Measurements from ENCODE around the gene XPO6. TPM values are rescaled to one million over a fixed set of nuclear protein-coding genes. Genes with fewer than 3 reads are reported as not detected.
A peak's percentile ranks its signal among the peaks of the same experiment; 100 is the strongest.

XPO6 gene
- total and polyA plus RNA-seq, 2 of the 13 experiments (the other 11 are each of a cell fraction or from before 2014, with no cell fraction given), result 109 to 129 TPM

DNA sequence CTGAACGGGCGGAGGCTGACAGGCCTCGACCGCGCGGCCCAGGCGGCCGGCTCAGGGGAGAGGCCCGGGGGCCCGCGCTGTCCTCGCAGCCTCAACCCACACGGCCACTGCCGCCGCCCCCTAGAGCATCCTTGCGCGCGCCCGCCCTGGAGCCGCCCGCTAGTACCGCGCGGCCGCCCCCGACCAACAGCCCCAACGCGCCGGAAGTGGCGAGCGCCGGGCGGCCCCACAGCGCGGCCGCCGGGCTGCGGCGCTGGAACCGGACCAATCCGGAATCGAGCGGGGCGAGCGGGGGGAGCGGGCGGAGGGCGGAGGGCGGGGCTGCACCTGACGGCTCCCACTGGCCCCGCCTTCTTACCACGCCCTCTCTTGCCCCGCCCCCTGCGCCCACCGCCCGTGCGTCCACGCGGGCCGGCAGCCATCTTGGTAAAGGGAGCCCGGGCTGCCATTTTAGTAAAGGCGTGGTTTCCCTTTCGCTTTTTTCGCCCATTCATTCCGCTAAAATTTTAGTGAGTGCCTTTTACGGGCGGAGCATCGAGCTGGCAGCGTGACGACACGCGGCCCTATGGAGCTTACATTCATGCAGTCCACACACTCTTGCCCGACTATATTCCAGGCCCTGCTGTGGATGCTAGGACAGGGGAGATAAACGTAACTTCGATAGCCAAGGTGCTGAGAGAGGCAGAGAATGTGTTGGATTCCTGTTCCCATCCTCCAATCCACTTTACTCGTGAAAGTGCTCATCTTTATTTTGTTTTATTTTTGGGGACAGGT lies at the start of gene XPO6 (continued):
- TF ChIP-seq, protein P1, sequence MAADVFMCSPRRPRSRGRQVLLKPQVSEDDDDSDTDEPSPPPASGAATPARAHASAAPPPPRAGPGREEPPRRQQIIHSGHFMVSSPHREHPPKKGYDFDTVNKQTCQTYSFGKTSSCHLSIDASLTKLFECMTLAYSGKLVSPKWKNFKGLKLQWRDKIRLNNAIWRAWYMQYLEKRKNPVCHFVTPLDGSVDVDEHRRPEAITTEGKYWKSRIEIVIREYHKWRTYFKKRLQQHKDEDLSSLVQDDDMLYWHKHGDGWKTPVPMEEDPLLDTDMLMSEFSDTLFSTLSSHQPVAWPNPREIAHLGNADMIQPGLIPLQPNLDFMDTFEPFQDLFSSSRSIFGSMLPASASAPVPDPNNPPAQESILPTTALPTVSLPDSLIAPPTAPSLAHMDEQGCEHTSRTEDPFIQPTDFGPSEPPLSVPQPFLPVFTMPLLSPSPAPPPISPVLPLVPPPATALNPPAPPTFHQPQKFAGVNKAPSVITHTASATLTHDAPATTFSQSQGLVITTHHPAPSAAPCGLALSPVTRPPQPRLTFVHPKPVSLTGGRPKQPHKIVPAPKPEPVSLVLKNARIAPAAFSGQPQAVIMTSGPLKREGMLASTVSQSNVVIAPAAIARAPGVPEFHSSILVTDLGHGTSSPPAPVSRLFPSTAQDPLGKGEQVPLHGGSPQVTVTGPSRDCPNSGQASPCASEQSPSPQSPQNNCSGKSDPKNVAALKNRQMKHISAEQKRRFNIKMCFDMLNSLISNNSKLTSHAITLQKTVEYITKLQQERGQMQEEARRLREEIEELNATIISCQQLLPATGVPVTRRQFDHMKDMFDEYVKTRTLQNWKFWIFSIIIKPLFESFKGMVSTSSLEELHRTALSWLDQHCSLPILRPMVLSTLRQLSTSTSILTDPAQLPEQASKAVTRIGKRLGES (CRISPR knock-in tag; IDR thresholded peaks at IDR 0.05; ENCODE audit: borderline replicate concordance), result 0 out of 2 replicates have a peak, but pooled peaks have one; percentile 38
- TF ChIP-seq FLYWCH1 (CRISPR knock-in tag; IDR thresholded peaks at IDR 0.05), result no peak
- no peak for TF ChIP-seq FOXJ3 (CRISPR knock-in tag; IDR thresholded peaks at IDR 0.05; ENCODE audit: borderline replicate concordance)
- TF ChIP-seq ZNF383 (CRISPR knock-in tag; IDR thresholded peaks at IDR 0.05; ENCODE audit: borderline replicate concordance), result no peak
- peak; percentile 91; the same call in 1 of the 2 replicates for TF ChIP-seq RFXANK (CRISPR knock-in tag; IDR thresholded peaks at IDR 0.05)
- no peak for TF ChIP-seq RFX5 (IDR thresholded peaks at IDR 0.05; ENCODE audit: low read depth, low read length)
- TF ChIP-seq ZFP1 (CRISPR knock-in tag; IDR thresholded peaks at IDR 0.05), result peak; percentile 86
- no peak for TF ChIP-seq AHDC1 (CRISPR knock-in tag; IDR thresholded peaks at IDR 0.05; ENCODE audit: borderline replicate concordance)
- TF ChIP-seq ZNF746 (CRISPR knock-in tag; IDR thresholded peaks at IDR 0.05), result no peak
- no peak for TF ChIP-seq MYNN (CRISPR knock-in tag; IDR thresholded peaks at IDR 0.05; ENCODE audit: low read depth)
- peak; percentile 38; the same call in 1 of the 2 replicates for TF ChIP-seq ZNF317 (CRISPR knock-in tag; IDR thresholded peaks at IDR 0.05)
- TF ChIP-seq, protein P2, sequence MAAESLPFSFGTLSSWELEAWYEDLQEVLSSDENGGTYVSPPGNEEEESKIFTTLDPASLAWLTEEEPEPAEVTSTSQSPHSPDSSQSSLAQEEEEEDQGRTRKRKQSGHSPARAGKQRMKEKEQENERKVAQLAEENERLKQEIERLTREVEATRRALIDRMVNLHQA (CRISPR knock-in tag; IDR thresholded peaks at IDR 0.05), result no peak
- peak; percentile 81 for TF ChIP-seq WIZ (CRISPR knock-in tag; IDR thresholded peaks at IDR 0.05)
- TF ChIP-seq ZNF253 (CRISPR knock-in tag; IDR thresholded peaks at IDR 0.05; ENCODE audit: borderline replicate concordance), result 0 out of 2 replicates have a peak, but pooled peaks have one; percentile 21
- TF ChIP-seq, protein P3, sequence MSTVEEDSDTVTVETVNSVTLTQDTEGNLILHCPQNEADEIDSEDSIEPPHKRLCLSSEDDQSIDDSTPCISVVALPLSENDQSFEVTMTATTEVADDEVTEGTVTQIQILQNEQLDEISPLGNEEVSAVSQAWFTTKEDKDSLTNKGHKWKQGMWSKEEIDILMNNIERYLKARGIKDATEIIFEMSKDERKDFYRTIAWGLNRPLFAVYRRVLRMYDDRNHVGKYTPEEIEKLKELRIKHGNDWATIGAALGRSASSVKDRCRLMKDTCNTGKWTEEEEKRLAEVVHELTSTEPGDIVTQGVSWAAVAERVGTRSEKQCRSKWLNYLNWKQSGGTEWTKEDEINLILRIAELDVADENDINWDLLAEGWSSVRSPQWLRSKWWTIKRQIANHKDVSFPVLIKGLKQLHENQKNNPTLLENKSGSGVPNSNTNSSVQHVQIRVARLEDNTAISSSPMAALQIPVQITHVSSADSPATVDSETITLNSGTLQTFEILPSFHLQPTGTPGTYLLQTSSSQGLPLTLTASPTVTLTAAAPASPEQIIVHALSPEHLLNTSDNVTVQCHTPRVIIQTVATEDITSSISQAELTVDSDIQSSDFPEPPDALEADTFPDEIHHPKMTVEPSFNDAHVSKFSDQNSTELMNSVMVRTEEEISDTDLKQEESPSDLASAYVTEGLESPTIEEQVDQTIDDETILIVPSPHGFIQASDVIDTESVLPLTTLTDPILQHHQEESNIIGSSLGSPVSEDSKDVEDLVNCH (CRISPR knock-in tag; IDR thresholded peaks at IDR 0.05), result no peak
- peak; percentile 88 for TF ChIP-seq ARNTL (CRISPR knock-in tag; IDR thresholded peaks at IDR 0.05)
